Small intestine (tissue), 7 donors: ENCODE data around the gene NKPD1. TPM values are rescaled to one million over a fixed set of nuclear protein-coding genes. Genes with fewer than 3 reads are reported as not detected.
"Not testable (repeated sequence)": the region's sequence is repeated elsewhere in the genome, so short reads cannot be mapped to it uniquely, and the experiment has no call there.

Experiments
- DNase-seq, 2 donors: peaks; one replicate each; pipeline versions ENCODE4 v3.0.0 to v3.0.0-alpha.2; 2013
- FAIRE-seq: peaks from 2 replicates; lab custom pipeline; 2012; peaks lifted over from hg19 to GRCh38; lab: Jason Lieb, UNC
- H3K27ac ChIP-seq, 3 donors: one replicate each; pipeline ENCODE4 v1.5.1; 2013; ENCODE audit warnings: low read length in 2 of 3, mild to moderate bottlenecking in 2 of 3, control low read depth in 1 of 3, inconsistent platforms in 1 of 3, low read depth in 1 of 3, moderate library complexity in 1 of 3
- H3K27me3 ChIP-seq, 3 donors: one replicate each; pipeline ENCODE4 v1.6.1; 2013; ENCODE audit warnings: low read length in 3 of 3, inconsistent platforms in 1 of 3; ENCODE audit not compliant: control insufficient read depth in 3 of 3, insufficient read depth in 3 of 3
- H3K36me3 ChIP-seq, 3 donors: one replicate each; pipeline ENCODE4 v1.6.1; 2013; ENCODE audit warnings: low read length in 3 of 3, inconsistent platforms in 1 of 3, low read depth in 1 of 3, mild to moderate bottlenecking in 1 of 3, moderate library complexity in 1 of 3; ENCODE audit not compliant: control insufficient read depth in 3 of 3, insufficient read depth in 2 of 3
- H3K4me1 ChIP-seq, 3 donors: one replicate each; pipeline ENCODE4 v1.6.1; 2013; ENCODE audit warnings: low read length in 2 of 3, inconsistent platforms in 1 of 3, low read depth in 1 of 3, mild to moderate bottlenecking in 1 of 3, moderate library complexity in 1 of 3; ENCODE audit not compliant: control insufficient read depth in 3 of 3, insufficient read depth in 2 of 3
- H3K4me3 ChIP-seq, 3 donors: one replicate each; pipeline ENCODE4 v1.5.1; 2013; ENCODE audit warnings: low read length in 3 of 3, control low read depth in 1 of 3, inconsistent platforms in 1 of 3, low read depth in 1 of 3, mild to moderate bottlenecking in 1 of 3, moderate library complexity in 1 of 3
- H3K9me3 ChIP-seq, 2 donors: one replicate each; pipeline ENCODE4 v1.6.1; 2013; ENCODE audit warnings: low read depth in 1 of 2, low read length in 1 of 2; ENCODE audit not compliant: control insufficient read depth in 2 of 2, insufficient read depth in 1 of 2
- WGBS, 3 donors: extraction: QIAGEN DNeasy Blood & Tissue Kit; methylation state at CpG; one replicate each; pipeline ENCODE4 v1.1.7; 2013; 5-methylcytosine and 5-hydroxymethylcytosine counted together
- polyA plus RNA-seq, 4 donors: library from polyadenylated mRNA; stranded (reverse) in 3 of 4; unstranded in 1 of 4; fragments of 200-250 nt in 3 of 4; fragments of 120-200 nt in 1 of 4; gene quantifications; one replicate each; pipeline versions ENCODE4 v1.2.1 to v1.2.3, GENCODE V29; 2013
- donor health status: healthy with polysubstance abuse.
- donor health status: control.
- donor health status: control.
- donor health status: Bipolar disorder and iron deficiency.
- donor health status: healthy.

Gene NKPD1
- polyA plus RNA-seq, 4 donors = 0.09 to 0.13 TPM; not detected in 2

DNA sequence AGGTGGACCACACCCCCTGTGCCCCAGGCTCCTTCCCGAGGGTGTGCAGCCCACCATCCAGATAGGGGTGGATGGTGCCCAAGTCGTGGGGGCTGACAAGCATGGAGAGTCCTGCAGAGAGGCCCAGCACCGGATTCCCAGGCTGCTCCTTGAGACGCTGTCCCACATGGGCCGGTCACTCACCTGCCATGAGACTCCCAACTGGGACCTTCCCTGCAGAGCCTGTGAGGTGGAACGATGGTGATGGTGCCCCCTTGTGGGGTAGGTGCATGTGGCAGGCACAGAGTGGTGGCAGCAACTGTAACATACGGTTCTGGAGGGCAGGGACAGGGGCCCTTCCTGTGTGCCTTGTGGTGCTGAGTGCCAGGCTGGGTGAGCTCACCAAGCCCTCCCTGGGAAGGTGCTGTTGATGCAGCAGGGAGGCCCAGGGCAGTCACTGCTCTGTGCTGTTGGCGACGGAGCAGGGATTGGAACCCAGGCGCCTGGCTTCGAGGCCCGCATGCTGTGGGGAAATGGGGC is 34.7 kb downstream of the NKPD1 start:
- DNase-seq (peak; percentile 79 to 88), FAIRE-seq (no peak)
- Histone ChIP-seq H3K36me3 (peaks cover 0 to 72% (median 0%) of the 10 kb centered on the region in 3 donors), H3K4me3 (no peak overlapping the region), H3K9me3 (no peaks in the 10 kb centered on the region), H3K4me1 (peaks cover 0 to 40% (median 0%) of the 10 kb centered on the region in 3 donors), H3K27ac (no peak overlapping the region), H3K27me3 (no peaks in the 10 kb centered on the region)
- 46 to 51% (median 46%) methylated on average over 12 of the region's 12 CpGs for WGBS, 3 donors

DNA sequence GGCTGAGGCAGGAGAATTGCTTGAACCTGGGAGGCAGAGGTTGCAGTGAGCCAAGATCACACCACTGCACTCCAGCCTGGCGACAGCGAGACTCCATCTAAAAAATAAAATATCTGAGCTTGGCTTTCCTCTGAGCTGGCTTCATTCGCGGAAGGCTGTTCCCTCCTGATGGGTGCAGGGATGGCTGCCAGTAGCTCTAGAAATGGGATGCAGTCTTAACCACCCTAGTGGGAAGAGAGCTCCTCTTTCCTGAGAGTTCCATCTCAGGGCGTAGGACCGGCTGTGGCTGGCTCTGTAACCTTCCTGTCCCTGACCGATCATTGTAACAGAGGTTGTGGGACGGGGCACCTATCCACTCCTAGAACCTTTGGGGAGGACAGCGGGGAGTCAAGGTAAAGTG is 35.4 kb downstream of the NKPD1 start:
- no peaks in the 10 kb centered on the region for H3K9me3 ChIP-seq
- FAIRE-seq = no peak
- no peak overlapping the region for H3K4me3 ChIP-seq
- peaks cover 0 to 44% (median 0%) of the 10 kb centered on the region in 3 donors for H3K4me1 ChIP-seq
- H3K27me3 ChIP-seq = no peaks in the 10 kb centered on the region
- H3K27ac ChIP-seq = no peak overlapping the region
- peaks cover 0 to 66% (median 0%) of the 10 kb centered on the region in 3 donors for H3K36me3 ChIP-seq
- no peak for DNase-seq
- WGBS, 3 donors = 93 to 96% (median 94%) methylated on average over 9 of the region's 9 CpGs

DNA sequence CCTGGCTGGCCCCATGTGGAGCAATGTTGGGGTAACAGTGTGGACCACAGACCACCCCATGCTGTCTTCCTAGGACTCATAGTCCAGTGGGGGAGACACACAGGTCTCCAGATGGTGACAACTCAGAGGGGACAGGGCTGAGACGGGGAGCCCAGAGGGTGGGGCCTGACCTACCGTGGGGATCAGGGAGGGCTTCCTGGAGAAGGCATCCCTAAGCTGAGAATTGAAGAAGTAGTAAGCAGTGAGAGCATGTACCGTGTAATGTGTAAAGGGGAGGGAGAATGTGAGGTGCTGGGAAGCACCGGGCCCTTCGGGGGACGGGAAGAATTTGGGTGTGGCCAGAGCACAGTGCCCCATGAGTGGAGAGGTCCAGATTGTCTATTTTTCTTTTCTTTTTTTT is 36.8 kb downstream of the NKPD1 start:
- 66 to 83% (median 77%) methylated on average over 6 of the region's 6 CpGs for WGBS, 3 donors
- no peak for FAIRE-seq

GRCh38 chr19:45123440-45123850 is 37.3 kb downstream of the NKPD1 start:
- Histone ChIP-seq H3K27me3 (no peaks in the 10 kb centered on the region), H3K27ac (no peak overlapping the region), H3K4me3 (no peak overlapping the region), H3K4me1 (peaks cover 0 to 45% (median 1%) of the 10 kb centered on the region in 3 donors), H3K9me3 (no peaks in the 10 kb centered on the region), H3K36me3 (peaks cover 0 to 59% (median 0%) of the 10 kb centered on the region in 3 donors)
- DNase-seq (no peak), FAIRE-seq (no peak)
- 52 to 63% (median 58%) methylated on average over 9 of the region's 9 CpGs for WGBS, 3 donors

More for the DNA sequence above, 36.8 kb downstream of the NKPD1 start:
- Histone ChIP-seq H3K27ac (no peak overlapping the region), H3K4me3 (no peak overlapping the region), H3K9me3 (no peaks in the 10 kb centered on the region), H3K4me1 (peaks cover 0 to 41% (median 0%) of the 10 kb centered on the region in 3 donors), H3K36me3 (peaks cover 0 to 61% (median 0%) of the 10 kb centered on the region in 3 donors), H3K27me3 (no peaks in the 10 kb centered on the region)
- no peak for DNase-seq

- H3K27ac ChIP-seq = no peak overlapping the region
- WGBS, 3 donors = 77 to 89% (median 78%) methylated on average over 6 of the region's 6 CpGs
- no peak for FAIRE-seq
- H3K9me3 ChIP-seq = no peaks in the 10 kb centered on the region
- peaks cover 0 to 59% (median 0%) of the 10 kb centered on the region in 3 donors for H3K36me3 ChIP-seq
- H3K4me1 ChIP-seq = peaks cover 0 to 51% (median 6%) of the 10 kb centered on the region in 3 donors
- no peak for DNase-seq
- no peaks in the 10 kb centered on the region for H3K27me3 ChIP-seq
- H3K4me3 ChIP-seq = no peak overlapping the region
Observed at GRCh38 chr19:45122832-45123231, 38.0 kb downstream of the NKPD1 start.

DNA sequence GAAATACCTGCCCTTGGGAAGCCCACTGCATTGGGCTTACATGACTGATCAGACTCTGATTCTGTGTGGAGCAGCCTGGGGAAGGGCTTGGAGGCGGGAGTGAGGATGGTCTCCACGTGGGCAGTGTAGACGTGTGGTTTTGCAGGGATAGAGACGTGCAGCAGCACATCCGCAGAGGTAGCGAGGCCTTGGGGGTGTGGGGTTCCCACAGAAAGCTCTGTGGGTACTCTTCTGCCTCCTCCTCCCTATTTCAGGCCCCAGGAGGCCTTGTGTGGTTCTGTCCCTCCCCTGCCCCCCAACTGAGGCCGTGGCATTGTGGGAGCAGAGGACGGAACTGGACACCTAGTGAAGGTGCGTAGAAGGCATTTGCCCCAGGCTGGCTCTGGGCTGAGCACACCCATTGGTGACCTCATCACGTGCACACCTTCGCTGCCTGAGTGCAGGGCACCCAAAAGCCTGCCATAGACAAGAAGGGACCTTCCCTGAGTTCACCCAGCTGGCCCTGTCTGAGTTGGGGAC is 38.9 kb downstream of the NKPD1 start:
- H3K36me3 ChIP-seq = peaks cover 0 to 61% (median 0%) of the 10 kb centered on the region in 3 donors

DNA sequence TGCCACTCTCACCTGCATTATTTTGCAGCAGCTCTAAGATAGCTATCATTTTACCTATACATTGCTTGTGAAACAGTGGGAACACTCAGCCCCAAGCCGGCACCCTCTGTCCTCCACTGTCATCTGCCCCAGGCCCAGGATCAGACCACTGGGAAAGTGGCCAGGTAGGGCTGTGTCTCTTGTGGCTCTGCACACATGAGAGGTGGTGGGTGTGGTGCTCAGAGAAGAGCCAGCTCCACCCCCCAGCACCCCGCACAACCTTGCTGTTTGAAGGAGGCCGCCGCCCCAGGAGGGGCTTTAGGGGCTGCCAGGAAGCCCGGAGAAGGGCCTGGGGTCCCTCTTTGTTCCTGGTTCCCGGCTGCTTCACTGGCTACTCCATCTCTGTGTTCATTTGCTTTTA is 41.2 kb downstream of the NKPD1 start:
- H3K36me3 ChIP-seq = peaks cover 0 to 62% (median 0%) of the 10 kb centered on the region in 3 donors
- no peak for FAIRE-seq
- H3K9me3 ChIP-seq = no peaks in the 10 kb centered on the region
- WGBS, 3 donors = 67 to 79% (median 76%) methylated on average over 6 of the region's 6 CpGs
- no peak for DNase-seq
- H3K4me3 ChIP-seq = no peak overlapping the region
- H3K27me3 ChIP-seq = no peaks in the 10 kb centered on the region
- H3K27ac ChIP-seq = no peak overlapping the region
- H3K4me1 ChIP-seq = peaks cover 0 to 63% (median 6%) of the 10 kb centered on the region in 3 donors

More for the DNA sequence above, 38.9 kb downstream of the NKPD1 start:
- H3K4me1 ChIP-seq = peaks cover 0 to 58% (median 6%) of the 10 kb centered on the region in 3 donors
- DNase-seq (no peak), FAIRE-seq (no peak)
- no peaks in the 10 kb centered on the region for H3K27me3 ChIP-seq
- WGBS, 3 donors = 73 to 83% (median 79%) methylated on average over 11 of the region's 11 CpGs
- H3K9me3 ChIP-seq = no peaks in the 10 kb centered on the region
- H3K27ac ChIP-seq = peak overlapping the region in 1 of 3 donors; percentile 54
- H3K4me3 ChIP-seq = no peak overlapping the region

GRCh38 chr19:45118591-45119355 is 42.0 kb downstream of the NKPD1 start:
- not testable (repeated sequence) for H3K9me3 ChIP-seq, H3K27me3 ChIP-seq, H3K4me3 ChIP-seq, DNase-seq, FAIRE-seq
- H3K4me1 ChIP-seq = peaks cover 0 to 66% (median 6%) of the 10 kb centered on the region in 3 donors
- 13 to 37% (median 22%) methylated on average over 18 of the region's 18 CpGs for WGBS, 3 donors
- H3K36me3 ChIP-seq = peaks cover 0 to 59% (median 0%) of the 10 kb centered on the region in 3 donors
- peak overlapping the region; percentile 24 to 74 (median 29) for H3K27ac ChIP-seq
